Body of pancreas (tissue), 4 donors: Measurements from ENCODE around the gene COX6B2.

Experiments used
- POLR2A ChIP-seq, 3 donors: fragments of 450-650 bp; IDR thresholded peaks; one replicate each; pipeline ENCODE4 v1.6.1; 2016; ENCODE audit warnings: antibody characterized with exemption in 3 of 3, mild to moderate bottlenecking in 2 of 3
- TF ChIP-seq, protein P1 (sequence below), 7 experiments: fragments of 450-650 bp in 4 of 7; fragments of 200-600 bp in 3 of 7; sonication (generic) in 3 of 7; IDR thresholded peaks; one replicate each; pipeline ENCODE4 v1.5.1; 2016 to 2019; ENCODE audit warnings: antibody characterized with exemption in 7 of 7

DNA sequence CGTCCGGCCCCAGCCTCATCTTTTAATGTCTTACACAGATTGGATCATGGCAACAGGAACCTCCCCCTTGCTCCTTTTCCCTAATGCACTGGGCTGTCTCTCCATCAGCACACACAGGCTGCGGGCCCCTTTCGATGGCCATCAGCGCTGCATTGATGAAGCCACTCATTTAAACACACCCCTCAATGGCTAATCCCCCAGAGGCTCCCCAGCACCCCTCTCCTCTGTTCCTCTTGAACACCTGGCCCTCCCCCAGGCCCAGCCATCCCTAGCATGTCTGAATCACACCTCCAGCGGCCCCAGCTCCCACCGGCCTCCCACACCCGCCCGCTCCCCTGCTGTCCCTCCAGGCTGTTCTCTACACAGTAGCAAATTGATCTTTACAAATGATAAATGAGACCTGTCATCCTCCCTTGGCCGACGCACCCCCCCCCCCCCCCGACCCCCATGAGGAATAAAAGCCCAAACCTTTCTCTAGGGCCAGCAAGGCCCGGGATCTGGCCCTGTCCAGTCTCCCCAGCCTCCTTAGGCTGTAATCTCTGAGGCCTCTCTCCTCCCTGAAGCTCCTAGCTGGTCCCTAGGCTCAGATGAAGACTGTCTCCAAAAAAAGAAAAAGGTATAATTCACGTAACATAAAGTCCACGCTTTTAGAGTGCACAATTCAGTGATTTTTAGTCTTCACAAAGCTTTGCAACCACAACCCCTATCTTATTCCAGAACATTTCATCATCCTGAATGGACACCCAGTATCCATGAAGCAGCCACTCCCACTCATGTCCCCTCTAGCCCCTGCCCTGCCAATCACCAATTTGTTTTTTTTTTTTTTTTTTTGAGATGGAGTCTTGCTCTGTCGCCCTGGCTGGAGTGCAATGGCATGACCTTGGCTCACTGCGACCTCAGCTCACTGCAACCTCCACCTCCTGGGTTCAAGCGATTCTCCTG, 38.6 kb upstream of the COX6B2 start:
- TF ChIP-seq, protein P1, sequence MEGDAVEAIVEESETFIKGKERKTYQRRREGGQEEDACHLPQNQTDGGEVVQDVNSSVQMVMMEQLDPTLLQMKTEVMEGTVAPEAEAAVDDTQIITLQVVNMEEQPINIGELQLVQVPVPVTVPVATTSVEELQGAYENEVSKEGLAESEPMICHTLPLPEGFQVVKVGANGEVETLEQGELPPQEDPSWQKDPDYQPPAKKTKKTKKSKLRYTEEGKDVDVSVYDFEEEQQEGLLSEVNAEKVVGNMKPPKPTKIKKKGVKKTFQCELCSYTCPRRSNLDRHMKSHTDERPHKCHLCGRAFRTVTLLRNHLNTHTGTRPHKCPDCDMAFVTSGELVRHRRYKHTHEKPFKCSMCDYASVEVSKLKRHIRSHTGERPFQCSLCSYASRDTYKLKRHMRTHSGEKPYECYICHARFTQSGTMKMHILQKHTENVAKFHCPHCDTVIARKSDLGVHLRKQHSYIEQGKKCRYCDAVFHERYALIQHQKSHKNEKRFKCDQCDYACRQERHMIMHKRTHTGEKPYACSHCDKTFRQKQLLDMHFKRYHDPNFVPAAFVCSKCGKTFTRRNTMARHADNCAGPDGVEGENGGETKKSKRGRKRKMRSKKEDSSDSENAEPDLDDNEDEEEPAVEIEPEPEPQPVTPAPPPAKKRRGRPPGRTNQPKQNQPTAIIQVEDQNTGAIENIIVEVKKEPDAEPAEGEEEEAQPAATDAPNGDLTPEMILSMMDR (IDR thresholded peaks at IDR 0.05), result no peak
- no peak for TF ChIP-seq POLR2A (IDR thresholded peaks at IDR 0.05)
